Measurements from ENCODE around the gene ZNF778.
A peak's percentile ranks its signal among the peaks of the same experiment; 100 is the strongest.
"Not testable (repeated sequence)": the region's sequence is repeated elsewhere in the genome, so short reads cannot be mapped to it uniquely, and the experiment has no call there.

The ZNF778 gene

DNA sequence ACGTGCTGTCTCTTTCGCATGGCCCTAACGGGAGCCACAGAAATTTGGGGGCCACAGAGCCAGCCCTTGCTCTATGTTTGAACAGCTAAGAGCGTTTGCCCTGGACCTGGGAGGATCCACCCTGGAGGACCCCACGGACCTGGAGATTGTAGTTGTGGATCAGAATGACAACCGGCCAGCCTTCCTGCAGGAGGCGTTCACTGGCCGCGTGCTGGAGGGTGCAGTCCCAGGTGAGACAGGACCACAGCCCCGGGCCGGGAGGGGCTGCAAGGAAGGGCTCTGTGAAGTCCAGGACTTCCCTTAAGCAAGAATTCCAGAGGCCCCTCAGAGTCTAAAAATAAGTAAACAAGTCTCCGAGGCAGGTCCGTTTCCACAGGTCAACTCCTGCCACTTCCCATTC, 34.0 kb upstream of the ZNF778 start:
- DNase-seq: no peak

GRCh38 chr16:89183975-89184676, 33.4 kb upstream of the ZNF778 start:
- no peak for DNase-seq

DNA sequence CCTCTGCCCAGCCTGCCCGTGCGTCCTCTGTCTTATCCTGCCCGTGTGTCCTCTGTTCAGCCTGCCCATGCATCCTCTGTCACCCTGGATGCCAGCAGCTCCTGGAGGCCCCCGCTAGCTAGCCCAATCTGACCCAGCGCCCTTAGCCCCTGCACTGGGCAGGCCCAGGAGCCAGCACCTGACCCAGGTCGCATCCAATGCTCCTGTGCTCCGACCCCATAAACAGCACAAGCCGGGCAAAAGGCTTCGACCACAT, 32.9 kb upstream of the ZNF778 start:
- no peak for DNase-seq

GRCh38 chr16:89184933-89185794, 32.3 kb upstream of the ZNF778 start:
- no peak for DNase-seq

GRCh38 chr16:89185887-89186592, 31.5 kb upstream of the ZNF778 start:
- DNase-seq: not testable (repeated sequence)

GRCh38 chr16:89186593-89187031, 30.9 kb upstream of the ZNF778 start:
- not testable (repeated sequence) for DNase-seq

DNA sequence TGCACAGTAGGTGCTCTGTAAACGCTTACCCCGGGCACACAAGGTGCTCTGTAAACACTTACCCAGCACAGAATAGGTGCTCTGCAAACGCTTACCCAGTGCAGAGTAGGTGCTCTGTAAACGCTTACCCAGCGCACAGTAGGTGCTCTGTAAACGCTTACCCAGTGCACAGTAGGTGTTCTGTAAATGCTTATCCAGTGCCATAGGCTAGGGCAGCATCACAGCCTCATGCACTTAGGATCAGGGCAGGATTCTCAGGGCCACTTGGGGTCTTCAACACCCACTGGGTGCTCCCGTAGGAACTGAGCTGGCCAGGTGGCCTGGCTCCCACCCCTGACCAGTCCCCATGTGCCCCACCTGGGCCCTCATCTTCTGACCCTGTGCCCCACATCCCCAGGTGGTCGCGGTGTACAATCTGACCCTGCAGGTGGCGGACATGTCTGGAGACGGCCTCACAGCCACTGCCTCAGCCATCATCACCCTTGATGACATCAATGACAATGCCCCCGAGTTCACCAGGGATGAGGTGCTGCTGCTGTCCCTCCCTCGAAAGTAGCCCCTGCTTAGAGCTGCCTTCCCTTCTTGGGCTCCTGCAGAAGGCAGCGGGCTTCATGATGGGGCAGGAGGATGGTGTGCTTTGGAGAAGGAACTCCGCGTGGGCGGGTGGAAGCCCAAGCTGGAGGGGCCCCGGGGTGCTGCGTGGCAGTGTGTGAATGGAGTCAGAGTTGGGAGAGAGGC, 30.3 kb upstream of the ZNF778 start:
- no peak for DNase-seq

DNA sequence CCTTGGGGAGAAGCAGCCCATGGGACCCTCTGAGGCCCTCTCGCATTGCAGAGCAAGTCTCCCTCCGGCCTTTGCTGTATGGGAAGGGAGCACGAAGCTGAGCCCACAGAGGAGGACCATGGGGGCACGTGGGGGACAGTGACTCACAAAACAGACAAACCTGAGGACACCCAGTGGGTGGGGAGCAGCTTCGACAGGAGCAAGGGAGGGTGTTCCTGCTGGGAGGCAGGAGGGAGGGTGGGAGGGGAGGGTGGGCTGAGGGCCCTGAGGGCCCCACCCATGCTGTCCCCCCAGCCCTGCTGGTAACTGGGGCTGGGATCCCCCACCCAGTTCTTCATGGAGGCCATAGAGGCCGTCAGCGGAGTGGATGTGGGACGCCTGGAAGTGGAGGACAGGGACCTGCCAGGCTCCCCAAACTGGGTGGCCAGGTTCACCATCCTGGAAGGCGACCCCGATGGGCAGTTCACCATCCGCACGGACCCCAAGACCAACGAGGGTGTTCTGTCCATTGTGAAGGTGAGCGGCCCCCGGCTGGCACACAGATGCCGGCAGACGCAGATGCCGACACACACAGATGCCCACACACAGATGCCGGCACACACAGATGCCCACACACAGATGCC, 29.6 kb upstream of the ZNF778 start:
- DNase-seq: peak; percentile 24

- DNase-seq: not testable (repeated sequence)
Observed at GRCh38 chr16:89188471-89189357, 28.8 kb upstream of the ZNF778 start.

- DNase-seq: no peak
Observed at GRCh38 chr16:89189358-89190025, 28.0 kb upstream of the ZNF778 start.

- no peak for DNase-seq
Observed at GRCh38 chr16:89190150-89190958, 27.1 kb upstream of the ZNF778 start.

- no peak for DNase-seq
Observed at GRCh38 chr16:89191033-89191900, 26.2 kb upstream of the ZNF778 start.

DNA sequence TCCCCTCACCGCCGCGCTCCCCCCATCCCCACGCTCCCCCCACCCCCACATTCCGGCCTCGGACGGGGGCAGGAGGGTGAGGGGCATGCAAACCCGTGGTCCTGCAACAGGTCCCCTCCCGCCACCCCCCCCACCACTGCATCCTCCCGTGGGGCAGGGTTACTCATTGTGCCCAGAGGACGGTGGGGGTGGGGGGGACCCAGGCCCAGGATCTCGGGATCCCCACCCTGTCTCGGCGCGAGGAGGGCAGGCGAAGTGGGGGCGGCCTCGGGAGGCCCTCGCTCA, 25.7 kb upstream of the ZNF778 start:
- no peak for DNase-seq

GRCh38 chr16:89192186-89192955, 25.1 kb upstream of the ZNF778 start:
- DNase-seq: peak; percentile 76

DNA sequence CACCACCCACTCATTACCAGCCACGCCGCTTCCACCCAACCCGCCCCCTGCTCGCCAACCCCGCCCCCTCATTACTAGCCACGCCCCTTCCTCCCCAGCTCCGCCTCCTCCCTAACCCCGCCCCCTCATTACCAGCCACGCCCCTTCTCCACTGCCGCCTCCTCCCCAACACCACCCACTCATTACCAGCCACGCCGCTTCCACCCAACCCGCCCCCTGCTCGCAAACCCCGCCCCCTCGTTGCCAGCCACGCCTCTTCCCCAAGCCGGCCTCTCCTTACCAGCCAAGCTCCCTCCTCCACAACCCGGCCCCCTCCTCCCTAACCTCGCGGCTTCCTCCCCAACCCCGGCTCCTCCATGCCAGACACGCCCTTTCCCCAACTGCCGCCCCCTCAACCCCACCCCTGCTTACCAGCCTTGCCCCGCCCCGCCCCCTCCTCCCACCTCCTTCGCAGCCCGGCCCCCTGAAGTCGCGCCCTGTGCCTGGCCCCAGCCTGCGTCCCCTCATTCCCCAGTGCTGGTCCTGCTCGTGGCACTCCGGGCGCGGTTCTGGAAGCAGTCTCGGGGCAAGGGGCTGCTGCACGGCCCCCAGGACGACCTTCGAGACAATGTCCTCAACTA, 24.4 kb upstream of the ZNF778 start:
- DNase-seq: peak; percentile 24

DNA sequence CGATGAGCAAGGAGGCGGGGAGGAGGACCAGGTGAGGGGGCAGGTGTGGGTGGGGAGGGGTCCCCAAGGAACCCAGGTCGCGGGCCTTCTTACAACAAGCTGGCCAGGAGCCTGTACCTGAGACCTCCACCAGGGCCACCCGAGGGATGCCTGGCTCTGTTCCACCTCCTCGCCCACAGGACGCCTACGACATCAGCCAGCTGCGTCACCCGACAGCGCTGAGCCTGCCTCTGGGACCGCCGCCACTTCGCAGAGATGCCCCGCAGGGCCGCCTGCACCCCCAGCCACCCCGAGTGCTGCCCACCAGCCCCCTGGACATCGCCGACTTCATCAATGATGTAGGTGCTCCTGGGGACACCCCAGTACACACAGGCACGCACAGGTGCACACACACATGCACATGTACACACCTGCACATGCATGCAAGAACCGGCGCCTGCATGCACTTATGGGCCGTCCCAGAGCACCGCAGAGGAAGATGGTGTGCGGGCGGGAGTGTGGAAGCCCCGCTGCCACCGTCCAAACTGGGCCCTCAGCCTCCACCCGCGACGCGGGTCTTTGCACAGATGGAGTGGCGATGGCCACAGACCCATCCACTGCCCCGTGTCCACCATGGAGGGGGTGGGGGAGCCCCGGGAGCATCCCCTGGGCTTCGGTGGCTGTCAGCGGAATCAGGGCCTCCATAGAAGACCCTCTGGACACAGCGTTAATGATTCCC, 23.8 kb upstream of the ZNF778 start:
- DNase-seq: peak; percentile 25

Data from activated CD8-positive, alpha-beta memory T cell treated with anti-CD3 and anti-CD28 coated beads, Interleukin-2, amount 50 U/mL, for 4 hours (primary cell).